Neuronal stem cell (in vitro differentiated cells): ENCODE data around the gene C11orf24.
"Not testable (repeated sequence)": the region's sequence is repeated elsewhere in the genome, so short reads cannot be mapped to it uniquely, and the experiment has no call there.

Source experiments
- DNase-seq: peaks from one replicate; pipeline ENCODE4 v3.0.0-alpha.2; 2013; ENCODE audit warnings: low spot score
- H2AFZ ChIP-seq: one replicate; pipeline ENCODE4 v1.6.1; 2013; ENCODE audit warnings: mild to moderate bottlenecking, low read length, inconsistent platforms
- H2AK5ac ChIP-seq: 2 replicates; pipeline ENCODE4 v1.6.1; 2013; ENCODE audit warnings: low read depth, mild to moderate bottlenecking, inconsistent platforms, low read length, moderate library complexity, mixed read lengths
- H2BK120ac ChIP-seq: 2 replicates; pipeline ENCODE4 v1.6.1; 2013; ENCODE audit warnings: low read depth, mild to moderate bottlenecking, inconsistent platforms, low read length, moderate library complexity, mixed read lengths
- H2BK12ac ChIP-seq: one replicate; pipeline ENCODE4 v1.6.1; 2013; ENCODE audit warnings: low read length, inconsistent platforms
- H2BK15ac ChIP-seq: 2 replicates; pipeline ENCODE4 v1.6.1; 2013; ENCODE audit warnings: mild to moderate bottlenecking, low read length, inconsistent platforms, mixed read lengths
- H2BK5ac ChIP-seq: one replicate; pipeline ENCODE4 v1.6.1; 2013; ENCODE audit warnings: inconsistent platforms, mild to moderate bottlenecking, low read length, moderate library complexity
- H3K14ac ChIP-seq: one replicate; pipeline ENCODE4 v1.6.1; 2013; ENCODE audit warnings: low read length, inconsistent platforms
- H3K18ac ChIP-seq: 2 replicates; pipeline ENCODE4 v1.6.1; 2013; ENCODE audit warnings: low read length, inconsistent platforms
- H3K23ac ChIP-seq: 2 replicates; pipeline ENCODE4 v1.6.1; 2013; ENCODE audit warnings: low read depth, mild to moderate bottlenecking, mixed read lengths, low read length, inconsistent platforms; ENCODE audit not compliant: poor library complexity
- H3K27ac ChIP-seq: replicated peaks from 3 replicates; pipeline ENCODE4 v1.5.1; 2013; ENCODE audit warnings: low read length, inconsistent platforms
- H3K27me3 ChIP-seq, 3 experiments: 2 replicates each; pipeline ENCODE4 v1.6.1; 2013; ENCODE audit warnings: low read length in 3 of 3, mild to moderate bottlenecking in 2 of 3, inconsistent platforms in 1 of 3, low read depth in 1 of 3, mixed read lengths in 1 of 3, moderate library complexity in 1 of 3; ENCODE audit not compliant: control insufficient read depth in 3 of 3, insufficient read depth in 3 of 3
- H3K36me3 ChIP-seq, 2 donors: replicated peaks in 1 of 2; 2 replicates each; pipeline ENCODE4 v1.6.1; 2013; ENCODE audit warnings: low read length in 2 of 2; ENCODE audit not compliant: control insufficient read depth in 2 of 2, insufficient read depth in 2 of 2
- H3K4ac ChIP-seq: 2 replicates; pipeline ENCODE4 v1.6.1; 2013; ENCODE audit warnings: inconsistent platforms, mild to moderate bottlenecking, low read length, moderate library complexity
- H3K4me1 ChIP-seq, 2 donors: 1 replicate in 1 of 2; 2 replicates in 1 of 2; pipeline ENCODE4 v1.6.1; 2013; ENCODE audit warnings: low read length in 2 of 2, low read depth in 1 of 2; ENCODE audit not compliant: control insufficient read depth in 2 of 2, insufficient read depth in 1 of 2
- H3K4me2 ChIP-seq: one replicate; pipeline ENCODE4 v1.6.1; 2013; ENCODE audit warnings: mild to moderate bottlenecking, low read length, inconsistent platforms; ENCODE audit not compliant: insufficient read depth, poor library complexity, severe bottlenecking
- H3K4me3 ChIP-seq, 2 donors: 2 replicates each; pipeline ENCODE4 v1.5.1; 2013; ENCODE audit warnings: low read length in 2 of 2, mild to moderate bottlenecking in 2 of 2, inconsistent platforms in 1 of 2, moderate library complexity in 1 of 2
- H3K79me1 ChIP-seq: one replicate; pipeline ENCODE4 v1.6.1; 2013; ENCODE audit warnings: low read depth, mild to moderate bottlenecking, inconsistent platforms, low read length, moderate library complexity
- H3K9ac ChIP-seq: one replicate; pipeline ENCODE4 v1.6.1; 2013; ENCODE audit warnings: mild to moderate bottlenecking, low read depth, low read length, inconsistent platforms; ENCODE audit not compliant: poor library complexity
- H3K9me3 ChIP-seq, 2 donors: replicated peaks in 1 of 2; 2 replicates each; pipeline versions ENCODE3 to v1.6.1; 2013; ENCODE audit warnings: low read length in 2 of 2, mild to moderate bottlenecking in 2 of 2, inconsistent platforms in 1 of 2, low read depth in 1 of 2, mixed read lengths in 1 of 2, moderate library complexity in 1 of 2; ENCODE audit not compliant: control insufficient read depth in 2 of 2, insufficient read depth in 1 of 2
- H4K8ac ChIP-seq: one replicate; pipeline ENCODE4 v1.6.1; 2013; ENCODE audit warnings: low read depth, mild to moderate bottlenecking, inconsistent platforms, low read length, moderate library complexity
- H4K91ac ChIP-seq: one replicate; pipeline ENCODE4 v1.6.1; 2013; ENCODE audit warnings: low read length, low read depth, mild to moderate bottlenecking, inconsistent platforms; ENCODE audit not compliant: poor library complexity
- WGBS, 2 donors: extraction: QIAGEN DNeasy Blood & Tissue Kit; methylation state at CpG; one replicate each; pipeline ENCODE4 v1.1.7; 2013; ENCODE audit warnings: missing lambda C conversion rate in 2 of 2, mixed read lengths in 1 of 2; ENCODE audit not compliant: insufficient read length in 2 of 2, insufficient replicate concordance in 1 of 2; ENCODE audit errors: extremely low coverage in 2 of 2; 5-methylcytosine and 5-hydroxymethylcytosine counted together

C11orf24 gene

GRCh38 chr11:68302670-68303069, 30.9 kb upstream of the C11orf24 start:
- Histone ChIP-seq H3K27me3 (peaks cover 0 to 13% (median 0%) of the 10 kb centered on the region in 3 experiments), H4K91ac (no peak overlapping the region), H3K4me3 (no peak overlapping the region), H3K23ac (no peak overlapping the region), H2BK120ac (no peak overlapping the region), H2BK5ac (no peak overlapping the region), H3K27ac (no peak overlapping the region), H3K14ac (no peak overlapping the region), H3K79me1 (peaks cover 3% of the 10 kb centered on the region), H3K4ac (no peak overlapping the region), H3K9me3 (peaks cover 4 to 12% of the 10 kb centered on the region in 2 donors), H2BK12ac (no peak overlapping the region), H3K4me2 (no peak overlapping the region), H4K8ac (peak overlapping the region; percentile 21), H2BK15ac (no peak overlapping the region), H2AK5ac (peak overlapping the region; percentile 63), H2AFZ (no peak overlapping the region), H3K9ac (no peak overlapping the region), H3K18ac (peak overlapping the region; percentile 24), H3K4me1 (no peaks in the 10 kb centered on the region), H3K36me3 (no peaks in the 10 kb centered on the region)
- no CpG with 5 or more reads among the region's 7 CpGs for WGBS, 2 donors
- no peak for DNase-seq

GRCh38 chr11:68302256-68302655, 30.5 kb upstream of the C11orf24 start:
- no peak overlapping the region for H2BK12ac ChIP-seq
- H3K23ac ChIP-seq = no peak overlapping the region
- peaks cover 4 to 12% of the 10 kb centered on the region in 2 donors for H3K9me3 ChIP-seq
- WGBS, 2 donors = no CpG with 5 or more reads among the region's 5 CpGs
- no peak overlapping the region for H3K4me3 ChIP-seq
- no peak overlapping the region for H2BK5ac ChIP-seq
- peaks cover 0 to 2% of the 10 kb centered on the region in 2 donors for H3K4me1 ChIP-seq
- H3K4ac ChIP-seq = no peak overlapping the region
- no peak overlapping the region for H3K27ac ChIP-seq
- H2BK120ac ChIP-seq = no peak overlapping the region
- no peak overlapping the region for H2AFZ ChIP-seq
- H3K14ac ChIP-seq = no peak overlapping the region
- peak overlapping the region; percentile 21 for H4K8ac ChIP-seq
- no peak overlapping the region for H3K18ac ChIP-seq
- H4K91ac ChIP-seq = no peak overlapping the region
- H2AK5ac ChIP-seq = peak overlapping the region; percentile 63
- no peak overlapping the region for H3K4me2 ChIP-seq
- H3K79me1 ChIP-seq = peaks cover 3% of the 10 kb centered on the region
- DNase-seq = no peak
- H3K27me3 ChIP-seq = peaks cover 0 to 13% (median 0%) of the 10 kb centered on the region in 3 experiments
- no peaks in the 10 kb centered on the region for H3K36me3 ChIP-seq
- H2BK15ac ChIP-seq = no peak overlapping the region
- no peak overlapping the region for H3K9ac ChIP-seq

GRCh38 chr11:68300076-68300830, 28.5 kb upstream of the C11orf24 start:
- no peak overlapping the region for H3K27ac ChIP-seq
- H3K4ac ChIP-seq = no peak overlapping the region
- H2AFZ ChIP-seq = no peak overlapping the region
- no peak overlapping the region for H2AK5ac ChIP-seq
- H3K9me3 ChIP-seq = peaks cover 4 to 12% of the 10 kb centered on the region in 2 donors
- WGBS, 2 donors = no CpG with 5 or more reads among the region's 12 CpGs
- H3K14ac ChIP-seq = no peak overlapping the region
- no peak overlapping the region for H3K23ac ChIP-seq
- no peak overlapping the region for H3K4me2 ChIP-seq
- H2BK12ac ChIP-seq = no peak overlapping the region
- H3K4me1 ChIP-seq = peaks cover 0 to 2% of the 10 kb centered on the region in 2 donors
- H4K8ac ChIP-seq = no peak overlapping the region
- DNase-seq = no peak
- H2BK5ac ChIP-seq = no peak overlapping the region
- no peak overlapping the region for H3K9ac ChIP-seq
- no peak overlapping the region for H2BK15ac ChIP-seq
- H3K79me1 ChIP-seq = peaks cover 3% of the 10 kb centered on the region
- no peaks in the 10 kb centered on the region for H3K36me3 ChIP-seq
- H2BK120ac ChIP-seq = no peak overlapping the region
- no peak overlapping the region for H3K4me3 ChIP-seq
- peaks cover 0 to 18% (median 0%) of the 10 kb centered on the region in 3 experiments for H3K27me3 ChIP-seq
- H3K18ac ChIP-seq = peak overlapping the region; percentile 6
- H4K91ac ChIP-seq = no peak overlapping the region

- not testable (repeated sequence) for H3K14ac ChIP-seq, H3K4me2 ChIP-seq, H3K9me3 ChIP-seq, H3K27ac ChIP-seq, DNase-seq, H3K79me1 ChIP-seq, H2AK5ac ChIP-seq, H3K18ac ChIP-seq, H2BK5ac ChIP-seq, H3K23ac ChIP-seq, H4K8ac ChIP-seq, H3K4me3 ChIP-seq, H3K4me1 ChIP-seq, H2AFZ ChIP-seq, H4K91ac ChIP-seq, H3K36me3 ChIP-seq, H3K9ac ChIP-seq, H2BK120ac ChIP-seq
- peak overlapping the region; percentile 76 for H3K4ac ChIP-seq
- WGBS, 2 donors = no CpG with 5 or more reads among the region's 9 CpGs
- peak overlapping the region; percentile 58 for H2BK12ac ChIP-seq
- H3K27me3 ChIP-seq = peaks cover 0 to 18% (median 0%) of the 10 kb centered on the region in 3 experiments
- H2BK15ac ChIP-seq = peak overlapping the region; percentile 58
Observed at GRCh38 chr11:68299517-68299879, 27.7 kb upstream of the C11orf24 start.
